WTC11 (cell line): ENCODE measurements around the gene KLHL1.

Experiments used
- CTCF ChIP-seq: fragments of 200-600 bp; IDR thresholded peaks from 2 replicates; pipeline ENCODE4 v1.8.0; 2022; ENCODE audit warnings: antibody characterized with exemption
- ELF4 ChIP-seq: sonication (generic); formaldehyde crosslinking; IDR thresholded peaks from 2 replicates; pipeline ENCODE4 v1.8.1; 2022; ENCODE audit warnings: low read depth, mild to moderate bottlenecking, moderate library complexity, missing genetic modification reagents
- FOXJ3 ChIP-seq: sonication (generic); formaldehyde crosslinking; IDR thresholded peaks from 2 replicates; pipeline ENCODE4 v1.9.0; 2021; ENCODE audit warnings: missing genetic modification reagents, mild to moderate bottlenecking, borderline replicate concordance
- FOXK1 ChIP-seq: sonication (generic); formaldehyde crosslinking; IDR thresholded peaks from 2 replicates; pipeline ENCODE4 v1.8.0; 2022; ENCODE audit warnings: mild to moderate bottlenecking, moderate library complexity, missing genetic modification reagents
- GRHL2 ChIP-seq: fragments of 250-450 bp; sonication (Bioruptor Pico); IDR thresholded peaks from 2 replicates; pipeline ENCODE4 v1.8.0; 2022; ENCODE audit warnings: mild to moderate bottlenecking, moderate library complexity; ENCODE audit not compliant: insufficient replicate concordance, severe bottlenecking
- HMGXB4 ChIP-seq: sonication (generic); formaldehyde crosslinking; IDR thresholded peaks from 2 replicates; pipeline ENCODE4 v1.8.1; 2023; ENCODE audit warnings: mild to moderate bottlenecking, moderate library complexity, missing genetic modification reagents
- IRF2 ChIP-seq: sonication (generic); formaldehyde crosslinking; IDR thresholded peaks from 2 replicates; pipeline ENCODE4 v1.8.0; 2022; ENCODE audit warnings: low read depth, missing genetic modification reagents, borderline replicate concordance
- JUN ChIP-seq: sonication (generic); formaldehyde crosslinking; IDR thresholded peaks from 2 replicates; pipeline ENCODE4 v1.8.0; 2023; ENCODE audit warnings: mild to moderate bottlenecking, missing genetic modification reagents
- USF1 ChIP-seq: sonication (generic); formaldehyde crosslinking; IDR thresholded peaks from 2 replicates; pipeline ENCODE4 v1.8.0; 2022; ENCODE audit warnings: mild to moderate bottlenecking, missing genetic modification reagents
- ZNF138 ChIP-seq: sonication (generic); formaldehyde crosslinking; conservative IDR thresholded peaks from 2 replicates; pipeline ENCODE4 v1.8.1; 2022; ENCODE audit warnings: mild to moderate bottlenecking, moderate library complexity, missing genetic modification reagents
- ZNF317 ChIP-seq: sonication (generic); formaldehyde crosslinking; IDR thresholded peaks from 2 replicates; pipeline ENCODE4 v1.8.1; 2023; ENCODE audit warnings: low read depth, mild to moderate bottlenecking, moderate library complexity, missing genetic modification reagents, borderline replicate concordance
- ZNF416 ChIP-seq: fragments of 250-450 bp; sonication (Bioruptor Pico); IDR thresholded peaks from 2 replicates; pipeline ENCODE4 v1.9.0; 2021; ENCODE audit warnings: mild to moderate bottlenecking, inconsistent platforms

GRCh38 chr13:69947582-69947981 is 160.7 kb downstream of the KLHL1 start:
- TF ChIP-seq ZNF317 (CRISPR knock-in tag) (no peak), CTCF (no peak), ELF4 (CRISPR knock-in tag) (no peak), USF1 (no peak), JUN (no peak), ZNF138 (CRISPR knock-in tag) (no peak), IRF2 (no peak), FOXJ3 (CRISPR knock-in tag) (no peak), ZNF416 (CRISPR knock-in tag) (no peak), FOXK1 (no peak), GRHL2 (CRISPR knock-in tag) (no peak), HMGXB4 (CRISPR knock-in tag) (no peak)
